K562 (cell line): ENCODE results near the gene TTC27. TPM values are rescaled to one million over a fixed set of nuclear protein-coding genes. Genes with fewer than 3 reads are reported as not detected.

Experiments used
- ATAC-seq: fragments of 200-7000 bp; cut with Tn5 transposase; 3 replicates; pipeline ENCODE4 v1.9.1; 2020; ENCODE audit warnings: moderate library complexity
- BruUV-seq: library from RNA; stranded (reverse); fragments of 400-500 nt; replicated peaks from 2 replicates; lab custom pipeline; 2021; lab: Mats Ljungman, UMichigan
- CTCF ChIA-PET: fragments of 300-600 bp; formaldehyde crosslinking; extraction: SDS; loops from one replicate; lab custom pipeline; 2021; ENCODE audit warnings: low intra/inter-chr PET ratio; lab: Yijun Ruan, JAX
- POLR2A ChIA-PET: fragments of 300-600, 350-650 bp; sonication (Branson Sonifier 250); formaldehyde crosslinking; extraction: SDS; loops from one replicate; lab custom pipeline; 2021; ENCODE audit warnings: antibody characterized with exemption, inconsistent platforms; lab: Yijun Ruan, JAX
- DNase-seq, 4 experiments: peaks; one replicate each; pipeline versions ENCODE4 v3.0.0 to v3.0.0-alpha.2; 2011 to 2018; ENCODE audit warnings: low spot score in 3 of 4, mixed read lengths in 3 of 4; ENCODE audit errors: extremely low read depth in 1 of 4
- FAIRE-seq: peaks from 2 replicates; lab custom pipeline; 2011; peaks lifted over from hg19 to GRCh38; lab: Jason Lieb, UNC
- H2AFZ ChIP-seq: 2 replicates; pipeline ENCODE4 v1.6.0; 2011; ENCODE audit warnings: low read depth, low read length, control low read depth, inconsistent platforms
- H3K27ac ChIP-seq: fragments of 200-600 bp; 3 replicates; pipeline ENCODE4 v1.8.0; 2011; ENCODE audit warnings: low read depth, mild to moderate bottlenecking, control low read depth, inconsistent platforms, low read length, moderate library complexity, mixed read lengths; ENCODE audit errors: extremely low read depth
- H3K27me3 ChIP-seq, 2 experiments: fragments of 300-600 bp in 1 of 2; 2 replicates in 1 of 2; 3 replicates in 1 of 2; pipeline versions ENCODE4 v1.6.0 to v1.8.0; 2011; ENCODE audit warnings: inconsistent platforms in 2 of 2, low read length in 2 of 2, mild to moderate bottlenecking in 1 of 2, mixed read lengths in 1 of 2, moderate library complexity in 1 of 2; ENCODE audit not compliant: control insufficient read depth in 2 of 2, insufficient read depth in 2 of 2
- H3K36me3 ChIP-seq: fragments of 300-600 bp; 3 replicates; pipeline ENCODE4 v1.8.0; 2011; ENCODE audit warnings: mild to moderate bottlenecking, low read length, inconsistent platforms; ENCODE audit not compliant: control insufficient read depth, insufficient read depth
- H3K4me1 ChIP-seq, 2 experiments: fragments of 200-600 bp in 1 of 2; replicated peaks in 1 of 2; 2 replicates in 1 of 2; 3 replicates in 1 of 2; pipeline versions ENCODE4 v1.5.1 to v1.8.0; 2011; ENCODE audit warnings: inconsistent platforms in 2 of 2, low read length in 2 of 2, mild to moderate bottlenecking in 1 of 2, mixed read lengths in 1 of 2, moderate library complexity in 1 of 2; ENCODE audit not compliant: control insufficient read depth in 2 of 2, insufficient read depth in 2 of 2
- H3K4me2 ChIP-seq: 2 replicates; pipeline ENCODE4 v1.6.1; 2011; ENCODE audit warnings: low read length, control low read depth, inconsistent platforms, mixed read lengths; ENCODE audit not compliant: insufficient read depth
- H3K4me3 ChIP-seq: fragments of 200-600 bp; sonication (generic), shearing (Covaris generic); 2 replicates; pipeline ENCODE4 v1.5.1; 2016; ENCODE audit warnings: control low read depth, inconsistent platforms
- H3K79me2 ChIP-seq: fragments of 200-600 bp; 3 replicates; pipeline ENCODE4 v1.8.0; 2011; ENCODE audit warnings: low read length, inconsistent platforms; ENCODE audit not compliant: control insufficient read depth, insufficient read depth
- H3K9ac ChIP-seq, 2 experiments: 2 replicates each; pipeline versions ENCODE4 v1.6.0 to v1.6.1; 2011; ENCODE audit warnings: low read depth in 2 of 2, low read length in 2 of 2, control low read depth in 1 of 2, inconsistent platforms in 1 of 2, mild to moderate bottlenecking in 1 of 2, mixed read lengths in 1 of 2; ENCODE audit not compliant: insufficient read depth in 1 of 2
- H3K9me1 ChIP-seq: one replicate; pipeline ENCODE4 v1.6.0; 2011; ENCODE audit warnings: inconsistent platforms, mild to moderate bottlenecking, low read length, moderate library complexity; ENCODE audit not compliant: control insufficient read depth, insufficient read depth
- H3K9me3 ChIP-seq: replicated peaks from 2 replicates; pipeline ENCODE4 v1.5.1; 2011; ENCODE audit warnings: low read depth, low read length, inconsistent platforms; ENCODE audit not compliant: control insufficient read depth, insufficient read depth
- H4K20me1 ChIP-seq: replicated peaks from 2 replicates; pipeline ENCODE4 v1.6.1; 2011; ENCODE audit warnings: low read length, inconsistent platforms, mixed read lengths; ENCODE audit not compliant: control insufficient read depth, insufficient read depth
- KAT2B ChIP-seq: IDR thresholded peaks from one replicate; pipeline ENCODE4 v1.6.1; 2012; ENCODE audit warnings: low read depth, mild to moderate bottlenecking, control low read depth, inconsistent platforms, low read length, moderate library complexity
- KAT8 ChIP-seq: fragments of 450-650 bp; IDR thresholded peaks from 2 replicates; pipeline ENCODE4 v1.6.1; 2016; ENCODE audit warnings: low read depth, mild to moderate bottlenecking
- KLF1 ChIP-seq: fragments of 450-650 bp; IDR thresholded peaks from 2 replicates; pipeline ENCODE4 v1.6.1; 2016; ENCODE audit warnings: missing genetic modification characterization, missing compliant biosample characterization
- MAX ChIP-seq: sonication (generic); formaldehyde crosslinking; IDR thresholded peaks from 2 replicates; pipeline ENCODE4 v1.9.0; 2022; ENCODE audit warnings: mild to moderate bottlenecking, missing genetic modification reagents
- RAD51 ChIP-seq: fragments of 450-650 bp; IDR thresholded peaks from 2 replicates; pipeline ENCODE4 v1.7.1; 2016; ENCODE audit warnings: low read depth, mild to moderate bottlenecking, borderline replicate concordance
- TAF7 ChIP-seq: fragments of 450-650 bp; IDR thresholded peaks from 2 replicates; pipeline ENCODE4 v1.6.1; 2016; ENCODE audit warnings: missing genetic modification characterization, missing compliant biosample characterization
- TSC22D4 ChIP-seq: fragments of 450-650 bp; IDR thresholded peaks from 2 replicates; pipeline ENCODE4 v1.6.1; 2016; ENCODE audit warnings: missing genetic modification characterization, missing biosample characterization, control low read depth
- ZNF224 ChIP-seq: sonication (generic); formaldehyde crosslinking; IDR thresholded peaks from 2 replicates; pipeline ENCODE4 v1.8.0; 2022; ENCODE audit warnings: mild to moderate bottlenecking, missing genetic modification reagents
- WGBS: fragments of 100-300 bp; shearing (Covaris generic); methylation state at CpG from one replicate; pipeline ENCODE4 v1.1.6; 2016; ENCODE audit warnings: low coverage, mixed read lengths; ENCODE audit not compliant: insufficient coverage; ENCODE audit errors: missing lambda C conversion rate; 5-methylcytosine and 5-hydroxymethylcytosine counted together
- in situ Hi-C: fragments of 300-500 bp; cut with MboI; formaldehyde crosslinking; loops from 4 replicates; pipeline ENCODE4 v1.15.0; 2018; ENCODE audit warnings: inconsistent platforms, mixed read lengths
- intact Hi-C: fragments of 100-400 bp; cut with micrococcal nuclease; formaldehyde crosslinking; loops from 2 replicates; pipeline ENCODE4 v1.14.2; 2022
- polyA plus RNA-seq, 8 experiments: library from polyadenylated mRNA; depleted of rRNA in 4 of 8; stranded (reverse) in 5 of 8; unstranded in 3 of 8; fragments of >200 nt; fragmentation: Nextera tagmentation in 2 of 8; fragmentation: Illumina TruSeq in 1 of 8; extraction: Ambion mirVana in 2 of 8; extraction: Trizol in 1 of 8; gene quantifications; 2 replicates each; pipeline versions ENCODE4 v1.2.1 to v1.2.3, GENCODE V29; 2011 to 2014; ENCODE audit warnings: inconsistent platforms in 1 of 8, missing spikeins in 1 of 8
- total RNA-seq, 7 experiments: library from RNA; depleted of rRNA in 6 of 7; stranded (reverse); fragments of >200 nt in 6 of 7; fragmentation: Illumina TruSeq in 2 of 7; extraction: Trizol in 2 of 7; gene quantifications; 2 replicates each; pipeline versions ENCODE4 v1.2.1 to v1.2.3, GENCODE V29; 2011 to 2021; ENCODE audit warnings: low replicate concordance in 1 of 7
- TF ChIP-seq, protein P1 (sequence below): fragments of 450-650 bp; IDR thresholded peaks from 2 replicates; pipeline ENCODE4 v1.6.1; 2017; ENCODE audit warnings: mild to moderate bottlenecking, moderate library complexity
- TF ChIP-seq, protein P2 (sequence below): sonication (generic); formaldehyde crosslinking; IDR thresholded peaks from 2 replicates; pipeline ENCODE4 v1.8.0; 2022; ENCODE audit warnings: mild to moderate bottlenecking, low read depth, missing genetic modification reagents
- TF ChIP-seq, protein P3 (sequence below): fragments of 200-800 bp; sonication (Bioruptor generic); IDR thresholded peaks from 2 replicates; pipeline ENCODE4 v1.6.1; 2016; ENCODE audit warnings: missing genetic modification characterization, missing compliant biosample characterization
- TF ChIP-seq, protein P4 (sequence below): sonication (generic); formaldehyde crosslinking; IDR thresholded peaks from 2 replicates; pipeline ENCODE4 v1.8.0; 2023; ENCODE audit warnings: mild to moderate bottlenecking, missing genetic modification reagents

The TTC27 gene
- total and polyA plus RNA-seq, 9 of the 15 experiments (the other 6 are each of a cell fraction or from before 2014, with no cell fraction given): 44.3 to 93.4 (median 57.3) TPM

DNA sequence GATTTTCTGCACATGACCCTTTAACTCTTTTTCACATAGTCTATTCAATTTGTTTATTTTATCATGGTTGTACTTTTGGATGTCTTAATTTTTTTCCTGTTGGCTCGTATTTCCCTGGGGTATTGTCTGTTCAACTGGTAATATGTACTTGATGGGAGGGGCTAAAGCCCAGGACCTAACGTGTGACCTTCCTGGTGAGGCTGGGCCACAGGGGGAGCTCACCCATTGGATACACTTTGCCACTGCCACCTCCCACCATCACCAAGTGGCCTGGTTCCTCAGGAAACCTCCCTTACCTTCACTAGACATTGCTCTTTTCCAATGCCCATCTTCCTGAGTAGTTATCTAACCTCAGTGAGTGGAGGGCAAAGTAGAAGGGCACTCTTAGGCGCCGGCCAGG lies 175.0 kb downstream of the TTC27 start:
- no peak overlapping the region for H3K27ac ChIP-seq
- intact Hi-C loops: no loop called here
- H3K9me1 ChIP-seq: no peaks in the 10 kb centered on the region
- no TSS peak for BruUV-seq
- H3K79me2 ChIP-seq: no peaks in the 10 kb centered on the region
- ATAC-seq (peak; percentile 68), DNase-seq (peak in 1 of 4 experiments; percentile 28), FAIRE-seq (no peak)
- peaks cover 0 to 5% of the 10 kb centered on the region in 2 experiments; a peak in 2 of 5 replicates for H3K4me1 ChIP-seq
- 68% methylated on average over 4 of the region's 4 CpGs for WGBS
- H3K36me3 ChIP-seq: peaks cover 3% of the 10 kb centered on the region; the same call in 1 of the 3 replicates
- no peaks in the 10 kb centered on the region for H3K27me3 ChIP-seq
- H3K4me2 ChIP-seq: no peak overlapping the region
- no peak overlapping the region for H2AFZ ChIP-seq
- H3K9me3 ChIP-seq: no peaks in the 10 kb centered on the region
- no peaks in the 10 kb centered on the region for H4K20me1 ChIP-seq
- in situ Hi-C loops: no loop called here
- CTCF ChIA-PET: no interaction called here
- no peak overlapping the region for H3K4me3 ChIP-seq
- POLR2A ChIA-PET: no interaction called here
- H3K9ac ChIP-seq: no peak overlapping the region
- no peak for TF ChIP-seq MAX (CRISPR knock-in tag)
- TF ChIP-seq ZNF224: no peak
- TF ChIP-seq KAT8: no peak
- no peak for TF ChIP-seq RAD51
- TF ChIP-seq, protein P1, sequence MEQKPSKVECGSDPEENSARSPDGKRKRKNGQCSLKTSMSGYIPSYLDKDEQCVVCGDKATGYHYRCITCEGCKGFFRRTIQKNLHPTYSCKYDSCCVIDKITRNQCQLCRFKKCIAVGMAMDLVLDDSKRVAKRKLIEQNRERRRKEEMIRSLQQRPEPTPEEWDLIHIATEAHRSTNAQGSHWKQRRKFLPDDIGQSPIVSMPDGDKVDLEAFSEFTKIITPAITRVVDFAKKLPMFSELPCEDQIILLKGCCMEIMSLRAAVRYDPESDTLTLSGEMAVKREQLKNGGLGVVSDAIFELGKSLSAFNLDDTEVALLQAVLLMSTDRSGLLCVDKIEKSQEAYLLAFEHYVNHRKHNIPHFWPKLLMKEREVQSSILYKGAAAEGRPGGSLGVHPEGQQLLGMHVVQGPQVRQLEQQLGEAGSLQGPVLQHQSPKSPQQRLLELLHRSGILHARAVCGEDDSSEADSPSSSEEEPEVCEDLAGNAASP: no peak
- no peak for TF ChIP-seq TAF7 (tag)
- no peak for TF ChIP-seq KAT2B
- TF ChIP-seq, protein P2, sequence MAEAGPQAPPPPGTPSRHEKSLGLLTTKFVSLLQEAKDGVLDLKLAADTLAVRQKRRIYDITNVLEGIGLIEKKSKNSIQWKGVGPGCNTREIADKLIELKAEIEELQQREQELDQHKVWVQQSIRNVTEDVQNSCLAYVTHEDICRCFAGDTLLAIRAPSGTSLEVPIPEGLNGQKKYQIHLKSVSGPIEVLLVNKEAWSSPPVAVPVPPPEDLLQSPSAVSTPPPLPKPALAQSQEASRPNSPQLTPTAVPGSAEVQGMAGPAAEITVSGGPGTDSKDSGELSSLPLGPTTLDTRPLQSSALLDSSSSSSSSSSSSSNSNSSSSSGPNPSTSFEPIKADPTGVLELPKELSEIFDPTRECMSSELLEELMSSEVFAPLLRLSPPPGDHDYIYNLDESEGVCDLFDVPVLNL (CRISPR knock-in tag): no peak
- TF ChIP-seq KLF1 (tag): no peak
- TF ChIP-seq, protein P3, sequence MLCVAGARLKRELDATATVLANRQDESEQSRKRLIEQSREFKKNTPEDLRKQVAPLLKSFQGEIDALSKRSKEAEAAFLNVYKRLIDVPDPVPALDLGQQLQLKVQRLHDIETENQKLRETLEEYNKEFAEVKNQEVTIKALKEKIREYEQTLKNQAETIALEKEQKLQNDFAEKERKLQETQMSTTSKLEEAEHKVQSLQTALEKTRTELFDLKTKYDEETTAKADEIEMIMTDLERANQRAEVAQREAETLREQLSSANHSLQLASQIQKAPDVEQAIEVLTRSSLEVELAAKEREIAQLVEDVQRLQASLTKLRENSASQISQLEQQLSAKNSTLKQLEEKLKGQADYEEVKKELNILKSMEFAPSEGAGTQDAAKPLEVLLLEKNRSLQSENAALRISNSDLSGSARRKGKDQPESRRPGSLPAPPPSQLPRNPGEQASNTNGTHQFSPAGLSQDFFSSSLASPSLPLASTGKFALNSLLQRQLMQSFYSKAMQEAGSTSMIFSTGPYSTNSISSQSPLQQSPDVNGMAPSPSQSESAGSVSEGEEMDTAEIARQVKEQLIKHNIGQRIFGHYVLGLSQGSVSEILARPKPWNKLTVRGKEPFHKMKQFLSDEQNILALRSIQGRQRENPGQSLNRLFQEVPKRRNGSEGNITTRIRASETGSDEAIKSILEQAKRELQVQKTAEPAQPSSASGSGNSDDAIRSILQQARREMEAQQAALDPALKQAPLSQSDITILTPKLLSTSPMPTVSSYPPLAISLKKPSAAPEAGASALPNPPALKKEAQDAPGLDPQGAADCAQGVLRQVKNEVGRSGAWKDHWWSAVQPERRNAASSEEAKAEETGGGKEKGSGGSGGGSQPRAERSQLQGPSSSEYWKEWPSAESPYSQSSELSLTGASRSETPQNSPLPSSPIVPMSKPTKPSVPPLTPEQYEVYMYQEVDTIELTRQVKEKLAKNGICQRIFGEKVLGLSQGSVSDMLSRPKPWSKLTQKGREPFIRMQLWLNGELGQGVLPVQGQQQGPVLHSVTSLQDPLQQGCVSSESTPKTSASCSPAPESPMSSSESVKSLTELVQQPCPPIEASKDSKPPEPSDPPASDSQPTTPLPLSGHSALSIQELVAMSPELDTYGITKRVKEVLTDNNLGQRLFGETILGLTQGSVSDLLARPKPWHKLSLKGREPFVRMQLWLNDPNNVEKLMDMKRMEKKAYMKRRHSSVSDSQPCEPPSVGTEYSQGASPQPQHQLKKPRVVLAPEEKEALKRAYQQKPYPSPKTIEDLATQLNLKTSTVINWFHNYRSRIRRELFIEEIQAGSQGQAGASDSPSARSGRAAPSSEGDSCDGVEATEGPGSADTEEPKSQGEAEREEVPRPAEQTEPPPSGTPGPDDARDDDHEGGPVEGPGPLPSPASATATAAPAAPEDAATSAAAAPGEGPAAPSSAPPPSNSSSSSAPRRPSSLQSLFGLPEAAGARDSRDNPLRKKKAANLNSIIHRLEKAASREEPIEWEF (CRISPR knock-in tag): no peak
- TF ChIP-seq, protein P4, sequence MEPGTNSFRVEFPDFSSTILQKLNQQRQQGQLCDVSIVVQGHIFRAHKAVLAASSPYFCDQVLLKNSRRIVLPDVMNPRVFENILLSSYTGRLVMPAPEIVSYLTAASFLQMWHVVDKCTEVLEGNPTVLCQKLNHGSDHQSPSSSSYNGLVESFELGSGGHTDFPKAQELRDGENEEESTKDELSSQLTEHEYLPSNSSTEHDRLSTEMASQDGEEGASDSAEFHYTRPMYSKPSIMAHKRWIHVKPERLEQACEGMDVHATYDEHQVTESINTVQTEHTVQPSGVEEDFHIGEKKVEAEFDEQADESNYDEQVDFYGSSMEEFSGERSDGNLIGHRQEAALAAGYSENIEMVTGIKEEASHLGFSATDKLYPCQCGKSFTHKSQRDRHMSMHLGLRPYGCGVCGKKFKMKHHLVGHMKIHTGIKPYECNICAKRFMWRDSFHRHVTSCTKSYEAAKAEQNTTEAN (CRISPR knock-in tag): no peak
- TF ChIP-seq TSC22D4 (tag): no peak
